SK-N-SH (cell line): ENCODE measurements around the gene SERF2. TPM values are rescaled to one million over a fixed set of nuclear protein-coding genes. Genes with fewer than 3 reads are reported as not detected.

ENCODE experiments used
- CTCF ChIA-PET: fragments of 300-600, 350-600 bp; formaldehyde crosslinking; extraction: SDS; loops from one replicate; lab custom pipeline; 2021; lab: Yijun Ruan, JAX
- POLR2A ChIA-PET: fragments of 350-600 bp; sonication (Branson Sonifier 250); formaldehyde crosslinking; extraction: SDS; loops from one replicate; lab custom pipeline; 2020; ENCODE audit warnings: antibody characterized with exemption, inconsistent platforms; lab: Yijun Ruan, JAX
- DNase-seq: peaks from one replicate; pipeline ENCODE4 v3.0.0; 2012
- H2AFZ ChIP-seq: fragments of 200-600 bp; sonication (generic); 2 replicates; pipeline ENCODE4 v1.8.1; 2016; ENCODE audit warnings: antibody characterized with exemption, mild to moderate bottlenecking, low read depth
- H3F3A ChIP-seq: fragments of 200-600 bp; sonication (generic); replicated peaks from 2 replicates; pipeline ENCODE3; 2016; ENCODE audit warnings: antibody characterized with exemption, mild to moderate bottlenecking; ENCODE audit not compliant: insufficient read depth
- H3K27ac ChIP-seq, 2 experiments: fragments of 200-500 bp in 1 of 2; fragments of 200-600 bp in 1 of 2; sonication (Bioruptor generic) in 1 of 2; sonication (generic), shearing (Covaris generic) in 1 of 2; 2 replicates each; pipeline versions ENCODE4 v1.5.1 to v1.6.1; 2014 to 2016; ENCODE audit warnings: low read depth in 2 of 2, inconsistent platforms in 1 of 2, low read length in 1 of 2, mild to moderate bottlenecking in 1 of 2, mixed read lengths in 1 of 2
- H3K27me3 ChIP-seq: fragments of 200-600 bp; sonication (generic), shearing (Covaris generic); 2 replicates; pipeline ENCODE4 v1.6.1; 2016; ENCODE audit warnings: mixed run types; ENCODE audit not compliant: insufficient read depth
- H3K36me3 ChIP-seq, 2 experiments: fragments of 200-500 bp in 1 of 2; fragments of 200-600 bp in 1 of 2; sonication (Bioruptor generic) in 1 of 2; sonication (generic) in 1 of 2; replicated peaks in 1 of 2; 2 replicates each; pipeline versions ENCODE3 to v1.5.1; 2014 to 2016; ENCODE audit warnings: low read length in 1 of 2, mild to moderate bottlenecking in 1 of 2; ENCODE audit not compliant: insufficient read depth in 2 of 2, control insufficient read depth in 1 of 2
- H3K4me1 ChIP-seq, 2 experiments: fragments of 200-500 bp in 1 of 2; fragments of 200-600 bp in 1 of 2; sonication (Bioruptor generic) in 1 of 2; sonication (generic), shearing (Covaris generic) in 1 of 2; 2 replicates each; pipeline versions ENCODE4 v1.5.1 to v1.6.1; 2014 to 2016; ENCODE audit warnings: low read depth in 1 of 2, low read length in 1 of 2, mixed run types in 1 of 2; ENCODE audit not compliant: insufficient read depth in 2 of 2, control insufficient read depth in 1 of 2
- H3K4me2 ChIP-seq: fragments of 200-600 bp; sonication (generic), shearing (Covaris generic); 2 replicates; pipeline ENCODE4 v1.6.1; 2017; ENCODE audit warnings: mixed run types
- H3K4me3 ChIP-seq, 2 experiments: fragments of 200-500 bp in 1 of 2; fragments of 200-600 bp in 1 of 2; sonication (Bioruptor generic) in 1 of 2; sonication (generic), shearing (Covaris generic) in 1 of 2; 2 replicates each; pipeline versions ENCODE4 v1.5.1 to v1.8.1; 2014 to 2016; ENCODE audit warnings: low read depth in 2 of 2, inconsistent platforms in 1 of 2, low read length in 1 of 2, mild to moderate bottlenecking in 1 of 2, mixed read lengths in 1 of 2, moderate library complexity in 1 of 2
- H3K79me2 ChIP-seq: fragments of 200-600 bp; sonication (generic); 2 replicates; pipeline ENCODE4 v1.8.1; 2017; ENCODE audit warnings: mild to moderate bottlenecking; ENCODE audit not compliant: insufficient read depth
- H3K9ac ChIP-seq: fragments of 200-600 bp; sonication (generic); 2 replicates; pipeline ENCODE4 v1.6.1; 2017; ENCODE audit warnings: mixed run types
- H3K9me2 ChIP-seq: fragments of 200-600 bp; sonication (generic); 2 replicates; pipeline ENCODE4 v1.6.1; 2017; ENCODE audit warnings: mixed run types
- H3K9me3 ChIP-seq: fragments of 200-600 bp; sonication (generic); 2 replicates; pipeline ENCODE4 v1.6.1; 2017; ENCODE audit warnings: mixed run types, mild to moderate bottlenecking, moderate library complexity
- H4K20me1 ChIP-seq: fragments of 200-600 bp; sonication (generic); 2 replicates; pipeline ENCODE4 v1.6.1; 2017; ENCODE audit warnings: mild to moderate bottlenecking, mixed run types; ENCODE audit not compliant: insufficient read depth
- FOSL2 ChIP-seq: IDR thresholded peaks from 2 replicates; pipeline ENCODE4 v1.4.0; 2012; ENCODE audit warnings: low read depth, mild to moderate bottlenecking, moderate library complexity, borderline replicate concordance
- GATA2 ChIP-seq: sonication (generic); formaldehyde crosslinking; IDR thresholded peaks from 2 replicates; pipeline ENCODE4 v1.5.0; 2020; ENCODE audit warnings: mild to moderate bottlenecking, missing genetic modification reagents
- NFIC ChIP-seq: IDR thresholded peaks from 2 replicates; pipeline ENCODE4 v1.4.0; 2012; ENCODE audit warnings: borderline replicate concordance
- RCOR1 ChIP-seq: fragments of 150-350 bp; IDR thresholded peaks from 2 replicates; pipeline ENCODE4 v1.6.1; 2017; ENCODE audit warnings: antibody characterized with exemption, low read length
- TEAD4 ChIP-seq: IDR thresholded peaks from 2 replicates; pipeline ENCODE4 v1.4.0; 2012; ENCODE audit warnings: mild to moderate bottlenecking, borderline replicate concordance; ENCODE audit not compliant: insufficient read depth
- WGBS: methylation state at CpG from one replicate; pipeline ENCODE4 v1.1.6; 2017; ENCODE audit warnings: low lambda C conversion rate; 5-methylcytosine and 5-hydroxymethylcytosine counted together
- polyA plus RNA-seq, 3 experiments: library from polyadenylated mRNA; depleted of rRNA; stranded (reverse); fragments of >200 nt; gene quantifications; 2 replicates each; pipeline ENCODE4 v1.2.3, GENCODE V29; 2012
- TF ChIP-seq, protein P1 (sequence below): IDR thresholded peaks from 2 replicates; pipeline ENCODE4 v1.4.0; 2012; ENCODE audit warnings: low read depth, borderline replicate concordance
- TF ChIP-seq, protein P2 (sequence below): IDR thresholded peaks from 2 replicates; pipeline ENCODE4 v1.4.0; 2012; ENCODE audit warnings: low read depth, borderline replicate concordance
- TF ChIP-seq, protein P3 (sequence below): fragments of 200-600 bp; sonication (generic); IDR thresholded peaks from 2 replicates; pipeline ENCODE4 v1.6.1; 2017; ENCODE audit warnings: antibody characterized with exemption, mild to moderate bottlenecking, moderate library complexity
- TF ChIP-seq, protein P4 (sequence below): IDR thresholded peaks from 2 replicates; pipeline ENCODE4 v1.4.0; 2012; ENCODE audit warnings: low read depth

Gene SERF2
- polyA plus RNA-seq, 1 of the 3 experiments (the other 2 are of a cell fraction) = 1,369 TPM

DNA sequence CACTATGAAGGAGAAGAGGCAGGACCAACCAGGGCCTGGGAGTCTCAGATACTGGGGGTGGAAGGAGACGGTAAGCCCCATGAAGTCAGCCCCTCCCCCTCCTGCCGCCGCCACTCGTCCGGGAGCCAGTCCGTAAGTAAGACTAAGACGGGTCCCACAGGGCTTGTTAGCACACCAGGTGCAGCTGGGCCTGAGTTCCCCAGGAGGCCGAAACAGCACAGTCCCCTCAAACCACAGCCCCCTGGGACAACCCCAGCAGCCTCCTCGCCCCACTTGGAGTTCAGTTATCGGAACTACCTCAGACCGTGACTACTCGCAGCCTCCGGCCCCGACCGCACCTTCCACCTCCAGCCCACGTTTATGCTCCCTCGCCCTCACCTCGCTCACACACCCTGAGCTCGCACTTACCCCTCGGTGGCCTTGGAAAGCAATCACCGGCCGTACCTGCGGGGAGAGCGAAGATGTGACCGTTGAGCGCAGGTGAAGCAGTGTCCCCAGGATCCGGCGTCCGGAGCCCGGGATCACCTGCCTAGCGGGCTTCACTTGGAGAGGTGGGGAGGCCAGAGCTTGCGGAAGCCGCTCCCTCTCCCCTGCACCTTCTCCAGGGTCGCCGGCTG lies 15.9 kb upstream of the SERF2 start (continued):
- TF ChIP-seq, protein P1, sequence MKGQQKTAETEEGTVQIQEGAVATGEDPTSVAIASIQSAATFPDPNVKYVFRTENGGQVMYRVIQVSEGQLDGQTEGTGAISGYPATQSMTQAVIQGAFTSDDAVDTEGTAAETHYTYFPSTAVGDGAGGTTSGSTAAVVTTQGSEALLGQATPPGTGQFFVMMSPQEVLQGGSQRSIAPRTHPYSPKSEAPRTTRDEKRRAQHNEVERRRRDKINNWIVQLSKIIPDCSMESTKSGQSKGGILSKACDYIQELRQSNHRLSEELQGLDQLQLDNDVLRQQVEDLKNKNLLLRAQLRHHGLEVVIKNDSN = no peak
- no peak for TF ChIP-seq FOSL2
- TF ChIP-seq TEAD4 = no peak

DNA sequence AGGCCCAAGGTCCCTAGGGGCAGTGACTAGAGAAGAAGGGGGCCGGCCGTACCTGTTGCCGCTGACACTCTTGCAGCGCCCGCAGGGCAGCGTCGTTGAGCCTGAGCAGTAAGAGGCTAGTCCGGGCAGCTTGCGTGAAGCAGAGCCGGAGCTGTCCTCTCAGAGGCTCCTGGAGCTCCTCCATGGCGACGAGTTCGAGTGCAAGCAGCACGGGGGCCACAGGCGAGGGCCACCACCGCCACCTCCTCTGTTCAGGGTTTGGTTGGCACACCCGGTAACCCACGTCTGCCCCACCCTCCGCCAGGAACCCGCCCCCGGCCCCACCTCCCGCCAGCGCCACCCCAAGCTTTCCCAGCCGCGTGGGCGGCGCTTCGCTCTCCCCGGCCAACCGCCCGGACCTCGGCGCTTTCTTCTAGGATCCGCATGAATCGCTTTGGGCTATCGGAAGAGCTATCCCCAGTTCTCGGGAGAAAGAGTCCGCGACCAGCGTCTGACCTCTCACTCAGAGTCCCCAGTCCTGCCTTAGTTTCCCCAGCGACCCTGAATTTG lies 15.3 kb upstream of the SERF2 start, which contains the start of gene ELL3:
Gene ELL3 (minus strand): TSS at position 249 of the 549 bp plus-strand sequence. CDS start 65 bp downstream, at position 184.
- 30% methylated on average over 16 of the region's 41 CpGs for WGBS
- DNase-seq = peak; percentile 61
- CTCF ChIA-PET = interaction anchor here (0.6 to 3.0 kb wide), 9 partner anchors 8 to 690 kb away, joined by 3 to 13 read pairs (median 5); partner anchors contain the start of gene SERF2

DNA sequence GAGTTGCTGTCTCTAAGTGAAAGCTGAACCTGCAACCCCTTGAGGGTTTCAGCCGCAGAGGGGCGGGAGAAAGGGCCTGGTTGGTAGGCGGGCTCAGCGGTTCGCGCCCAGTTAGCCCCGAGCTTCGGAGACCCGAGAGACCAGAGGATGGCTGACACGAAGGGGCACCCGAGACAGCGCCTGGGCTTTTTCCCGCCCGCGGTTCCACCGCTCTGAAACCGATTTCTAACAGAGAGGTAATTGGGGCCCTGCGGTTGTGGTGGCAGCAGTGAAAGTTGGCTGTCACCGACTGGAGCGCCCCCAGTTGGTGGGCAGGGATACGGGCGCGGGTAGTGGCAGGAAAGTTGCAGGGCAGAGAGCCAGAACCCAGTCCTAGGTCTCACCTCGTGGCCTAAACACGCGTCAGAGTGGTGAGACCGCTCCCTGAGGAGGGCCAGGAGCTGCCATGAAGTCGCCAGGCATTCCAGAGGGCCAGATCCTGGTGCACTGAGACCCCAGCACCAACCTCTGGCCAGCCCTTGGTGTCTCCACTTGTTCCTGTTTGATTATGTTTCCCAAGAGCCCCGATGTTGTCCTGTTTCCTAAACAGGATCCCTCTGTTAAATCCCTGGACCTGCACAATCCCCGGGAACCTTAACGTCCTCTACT lies 14.7 kb upstream of the SERF2 start:
- H3F3A ChIP-seq = peaks cover 30% of the 10 kb centered on the region
- H4K20me1 ChIP-seq = no peaks in the 10 kb centered on the region
- peaks cover 4 to 14% of the 10 kb centered on the region in 2 experiments for H3K36me3 ChIP-seq
- no peaks in the 10 kb centered on the region for H3K9me3 ChIP-seq
- no peaks in the 10 kb centered on the region for H3K27me3 ChIP-seq
- no peaks in the 10 kb centered on the region for H3K79me2 ChIP-seq
- H3K4me2 ChIP-seq = peak overlapping the region; percentile 75
- no peaks in the 10 kb centered on the region for H3K9me2 ChIP-seq
- peak overlapping the region; percentile 69 for H2AFZ ChIP-seq
- peak; percentile 65 for DNase-seq
- peaks cover 0 to 3% of the 10 kb centered on the region in 2 experiments; a peak in 1 of 4 replicates for H3K4me1 ChIP-seq
- TF ChIP-seq, protein P2, sequence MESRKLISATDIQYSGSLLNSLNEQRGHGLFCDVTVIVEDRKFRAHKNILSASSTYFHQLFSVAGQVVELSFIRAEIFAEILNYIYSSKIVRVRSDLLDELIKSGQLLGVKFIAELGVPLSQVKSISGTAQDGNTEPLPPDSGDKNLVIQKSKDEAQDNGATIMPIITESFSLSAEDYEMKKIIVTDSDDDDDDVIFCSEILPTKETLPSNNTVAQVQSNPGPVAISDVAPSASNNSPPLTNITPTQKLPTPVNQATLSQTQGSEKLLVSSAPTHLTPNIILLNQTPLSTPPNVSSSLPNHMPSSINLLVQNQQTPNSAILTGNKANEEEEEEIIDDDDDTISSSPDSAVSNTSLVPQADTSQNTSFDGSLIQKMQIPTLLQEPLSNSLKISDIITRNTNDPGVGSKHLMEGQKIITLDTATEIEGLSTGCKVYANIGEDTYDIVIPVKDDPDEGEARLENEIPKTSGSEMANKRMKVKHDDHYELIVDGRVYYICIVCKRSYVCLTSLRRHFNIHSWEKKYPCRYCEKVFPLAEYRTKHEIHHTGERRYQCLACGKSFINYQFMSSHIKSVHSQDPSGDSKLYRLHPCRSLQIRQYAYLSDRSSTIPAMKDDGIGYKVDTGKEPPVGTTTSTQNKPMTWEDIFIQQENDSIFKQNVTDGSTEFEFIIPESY = no peak
- peak; percentile 56; the same call in 1 of the 2 replicates for TF ChIP-seq NFIC
- TF ChIP-seq, protein P3, sequence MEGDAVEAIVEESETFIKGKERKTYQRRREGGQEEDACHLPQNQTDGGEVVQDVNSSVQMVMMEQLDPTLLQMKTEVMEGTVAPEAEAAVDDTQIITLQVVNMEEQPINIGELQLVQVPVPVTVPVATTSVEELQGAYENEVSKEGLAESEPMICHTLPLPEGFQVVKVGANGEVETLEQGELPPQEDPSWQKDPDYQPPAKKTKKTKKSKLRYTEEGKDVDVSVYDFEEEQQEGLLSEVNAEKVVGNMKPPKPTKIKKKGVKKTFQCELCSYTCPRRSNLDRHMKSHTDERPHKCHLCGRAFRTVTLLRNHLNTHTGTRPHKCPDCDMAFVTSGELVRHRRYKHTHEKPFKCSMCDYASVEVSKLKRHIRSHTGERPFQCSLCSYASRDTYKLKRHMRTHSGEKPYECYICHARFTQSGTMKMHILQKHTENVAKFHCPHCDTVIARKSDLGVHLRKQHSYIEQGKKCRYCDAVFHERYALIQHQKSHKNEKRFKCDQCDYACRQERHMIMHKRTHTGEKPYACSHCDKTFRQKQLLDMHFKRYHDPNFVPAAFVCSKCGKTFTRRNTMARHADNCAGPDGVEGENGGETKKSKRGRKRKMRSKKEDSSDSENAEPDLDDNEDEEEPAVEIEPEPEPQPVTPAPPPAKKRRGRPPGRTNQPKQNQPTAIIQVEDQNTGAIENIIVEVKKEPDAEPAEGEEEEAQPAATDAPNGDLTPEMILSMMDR = peak; percentile 74
- CTCF ChIA-PET = interaction anchor here (0.6 to 2.5 kb wide), 8 partner anchors 9 to 343 kb away, joined by 3 to 7 read pairs (median 4); partner anchors contain the start of gene SERF2
- H3K9ac ChIP-seq = peak overlapping the region; percentile 23; the same call in 1 of the 2 replicates
- peak overlapping the region; percentile 48 to 57 for H3K4me3 ChIP-seq
- 6% methylated on average over 25 of the region's 31 CpGs for WGBS
- H3K27ac ChIP-seq = peak overlapping the region in 1 of 2 experiments; percentile 22; a peak in 2 of 4 replicates
- POLR2A ChIA-PET = interaction anchor here (1.3 kb wide), 1 partner anchor 12 kb away, joined by 3 read pairs; no protein-coding TSS in a partner anchor

More for the DNA sequence above, 15.3 kb upstream of the SERF2 start, which contains the start of gene ELL3:
- no peaks in the 10 kb centered on the region for H3K9me3 ChIP-seq
- H4K20me1 ChIP-seq = no peaks in the 10 kb centered on the region
- peak within 1 kb of the TSS in 1 of 2 experiments; percentile 22; a peak in 2 of 4 replicates for H3K27ac ChIP-seq
- H3K4me2 ChIP-seq = peak within 1 kb of the TSS; percentile 75
- peak within 1 kb of the TSS; percentile 69 for H2AFZ ChIP-seq
- TF ChIP-seq RCOR1 (no peak), GATA2 (CRISPR knock-in tag) (no peak)
- TF ChIP-seq, protein P4, sequence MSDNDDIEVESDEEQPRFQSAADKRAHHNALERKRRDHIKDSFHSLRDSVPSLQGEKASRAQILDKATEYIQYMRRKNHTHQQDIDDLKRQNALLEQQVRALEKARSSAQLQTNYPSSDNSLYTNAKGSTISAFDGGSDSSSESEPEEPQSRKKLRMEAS = peak; percentile 3; the same call in 1 of the 2 replicates
- H3K27me3 ChIP-seq = no peaks in the 10 kb centered on the region
- no peaks in the 10 kb centered on the region for H3K9me2 ChIP-seq
- no peaks in the 10 kb centered on the region for H3K79me2 ChIP-seq
- peaks cover 10 to 20% of the 10 kb centered on the region in 2 experiments for H3K36me3 ChIP-seq
- peak within 1 kb of the TSS; percentile 23; the same call in 1 of the 2 replicates for H3K9ac ChIP-seq
- peak within 1 kb of the TSS; percentile 48 to 57 for H3K4me3 ChIP-seq
- POLR2A ChIA-PET = interaction anchor here (1.3 kb wide), 1 partner anchor 12 kb away, joined by 3 read pairs; no protein-coding TSS in a partner anchor
- H3F3A ChIP-seq = peaks cover 35% of the 10 kb centered on the region
- H3K4me1 ChIP-seq = peaks cover 0 to 3% of the 10 kb centered on the region in 2 experiments; a peak in 1 of 4 replicates
